ENCODE results near the gene TMPO.

TMPO gene

DNA sequence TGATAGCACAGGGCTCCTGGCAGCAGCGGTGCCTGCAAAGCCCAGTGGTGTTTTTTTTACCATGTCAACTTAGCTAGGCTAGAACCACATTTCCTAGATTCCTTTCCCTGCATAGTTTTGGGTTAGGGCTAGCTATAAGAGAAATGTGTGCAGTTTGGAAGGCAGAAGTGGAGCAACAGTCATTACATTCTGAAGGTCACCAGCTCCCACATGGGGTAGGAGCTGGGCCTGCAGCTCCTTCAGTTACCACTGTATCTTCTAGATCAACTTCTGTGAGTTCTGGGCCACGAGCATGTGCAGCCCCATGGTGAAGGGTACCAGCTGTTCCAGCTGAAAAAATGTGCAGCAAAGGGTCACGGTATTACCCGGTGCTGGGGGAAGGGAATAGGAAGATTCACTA, 75.8 kb downstream of the TMPO start:
- no peak for TF ChIP-seq CTCF (conservative IDR thresholded peaks at IDR 0.05; ENCODE audit: low read depth, low read length)
- no peak overlapping the region for H3K4me3 ChIP-seq (IDR thresholded peaks at IDR 0.05; ENCODE audit: insufficient read depth, low read depth, low read length)
- H3K36me3 ChIP-seq (ENCODE audit: insufficient read depth), result peaks cover 3% of the 10 kb centered on the region; the same call in 1 of the 2 replicates
- peaks cover 15% of the 10 kb centered on the region for H3K4me1 ChIP-seq (ENCODE audit: low read depth, poor library complexity, severe bottlenecking)
- H2AFZ ChIP-seq (ENCODE audit: low read depth), result no peak overlapping the region
- no peak overlapping the region for H3K27ac ChIP-seq
- H4K20me1 ChIP-seq (ENCODE audit: insufficient read depth), result peaks cover 18% of the 10 kb centered on the region
- H3K4me2 ChIP-seq, result no peak overlapping the region
- H3K9ac ChIP-seq, result no peak overlapping the region
- H3K79me2 ChIP-seq (ENCODE audit: insufficient read depth, low read depth), result peaks cover 27% of the 10 kb centered on the region
- H3K27me3 ChIP-seq (ENCODE audit: insufficient read depth, low read depth), result no peaks in the 10 kb centered on the region

GRCh38 chr12:98592825-98593322, 77.5 kb downstream of the TMPO start:
- H3K27ac ChIP-seq, result peak overlapping the region; percentile 10; the same call in 1 of the 2 replicates
- H3K4me3 ChIP-seq (IDR thresholded peaks at IDR 0.05; ENCODE audit: insufficient read depth, low read depth, low read length), result no peak overlapping the region
- H3K4me2 ChIP-seq, result peak overlapping the region; percentile 56
- peak overlapping the region; percentile 97; the same call in 1 of the 2 replicates for H3K9ac ChIP-seq
- TF ChIP-seq CTCF (conservative IDR thresholded peaks at IDR 0.05; ENCODE audit: low read depth, low read length), result no peak
- peaks cover 28% of the 10 kb centered on the region for H4K20me1 ChIP-seq (ENCODE audit: insufficient read depth)
- peaks cover 12% of the 10 kb centered on the region for H3K36me3 ChIP-seq (ENCODE audit: insufficient read depth)
- H3K4me1 ChIP-seq (ENCODE audit: low read depth, poor library complexity, severe bottlenecking), result peaks cover 21% of the 10 kb centered on the region
- peaks cover 42% of the 10 kb centered on the region for H3K79me2 ChIP-seq (ENCODE audit: insufficient read depth, low read depth)
- H2AFZ ChIP-seq (ENCODE audit: low read depth), result peak overlapping the region; percentile 67
- no peaks in the 10 kb centered on the region for H3K27me3 ChIP-seq (ENCODE audit: insufficient read depth, low read depth)

DNA sequence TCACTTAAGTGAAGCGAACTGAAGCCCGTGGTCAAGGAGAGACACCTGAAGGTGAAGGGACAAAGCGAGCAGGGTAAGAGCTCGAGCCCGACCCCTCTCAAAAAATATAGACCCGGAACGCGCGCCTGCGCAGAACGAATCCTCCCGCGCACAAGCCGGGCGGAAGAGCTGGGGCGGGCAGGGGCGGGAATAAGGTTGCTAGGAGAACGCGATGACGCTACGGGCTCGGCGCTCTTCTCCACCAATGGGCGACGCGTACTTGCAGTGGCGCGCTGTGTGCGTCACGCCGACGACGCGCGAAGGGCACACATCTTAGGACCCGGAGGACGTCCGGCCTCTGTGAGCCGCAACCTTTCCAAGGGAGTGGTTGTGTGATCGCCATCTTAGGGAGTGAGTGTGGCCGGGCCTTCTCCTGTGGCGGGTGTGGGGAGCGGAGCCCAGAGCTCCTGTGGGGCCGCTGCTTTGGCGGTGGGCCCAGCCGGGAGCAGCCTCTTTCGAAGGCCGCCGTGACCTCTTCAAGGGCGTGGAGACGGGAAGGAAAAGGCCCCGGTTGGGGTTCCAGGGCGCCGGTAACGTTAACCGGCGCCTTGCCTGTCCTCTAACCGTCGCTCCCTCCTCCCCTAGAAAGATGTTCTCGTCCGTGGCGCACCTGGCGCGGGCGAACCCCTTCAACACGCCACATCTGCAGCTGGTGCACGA, 78.1 kb downstream of the TMPO start, which contains the start of gene SLC25A3:
Gene SLC25A3 (plus strand): TSS at position 336 of the 699 bp plus-strand sequence. CDS start 293 bp downstream, at position 629.
- peaks cover 31% of the 10 kb centered on the region for H4K20me1 ChIP-seq (ENCODE audit: insufficient read depth)
- H3K4me2 ChIP-seq, result peak within 1 kb of the TSS; percentile 56
- no peak within 1 kb of the TSS for H3K4me3 ChIP-seq (IDR thresholded peaks at IDR 0.05; ENCODE audit: insufficient read depth, low read depth, low read length)
- no peaks in the 10 kb centered on the region for H3K27me3 ChIP-seq (ENCODE audit: insufficient read depth, low read depth)
- peaks cover 21% of the 10 kb centered on the region for H3K4me1 ChIP-seq (ENCODE audit: low read depth, poor library complexity, severe bottlenecking)
- peaks cover 42% of the 10 kb centered on the region for H3K79me2 ChIP-seq (ENCODE audit: insufficient read depth, low read depth)
- TF ChIP-seq CTCF (conservative IDR thresholded peaks at IDR 0.05; ENCODE audit: low read depth, low read length), result no peak
- peak within 1 kb of the TSS; percentile 84 for H3K27ac ChIP-seq
- H2AFZ ChIP-seq (ENCODE audit: low read depth), result peak within 1 kb of the TSS; percentile 67
- H3K36me3 ChIP-seq (ENCODE audit: insufficient read depth), result peaks cover 15% of the 10 kb centered on the region
- H3K9ac ChIP-seq, result peak within 1 kb of the TSS; percentile 97

GRCh38 chr12:98594050-98594835, 78.9 kb downstream of the TMPO start:
- no peaks in the 10 kb centered on the region for H3K27me3 ChIP-seq (ENCODE audit: insufficient read depth, low read depth)
- no peak overlapping the region for H3K4me3 ChIP-seq (IDR thresholded peaks at IDR 0.05; ENCODE audit: insufficient read depth, low read depth, low read length)
- H4K20me1 ChIP-seq (ENCODE audit: insufficient read depth), result peaks cover 31% of the 10 kb centered on the region
- H3K9ac ChIP-seq, result peak overlapping the region; percentile 97
- TF ChIP-seq CTCF (conservative IDR thresholded peaks at IDR 0.05; ENCODE audit: low read depth, low read length), result no peak
- peak overlapping the region; percentile 54 for H3K4me2 ChIP-seq
- peak overlapping the region; percentile 84 for H3K27ac ChIP-seq
- peak overlapping the region; percentile 26; the same call in 1 of the 2 replicates for H2AFZ ChIP-seq (ENCODE audit: low read depth)
- H3K4me1 ChIP-seq (ENCODE audit: low read depth, poor library complexity, severe bottlenecking), result peaks cover 21% of the 10 kb centered on the region
- peaks cover 47% of the 10 kb centered on the region for H3K79me2 ChIP-seq (ENCODE audit: insufficient read depth, low read depth)
- H3K36me3 ChIP-seq (ENCODE audit: insufficient read depth), result peaks cover 15% of the 10 kb centered on the region

All from KMS-11 (cell line).